Measurements from ENCODE around the gene USB1.

GRCh38 chr16:57976331-57976796, 24.8 kb upstream of the USB1 start:
- TF ChIP-seq, protein P1, sequence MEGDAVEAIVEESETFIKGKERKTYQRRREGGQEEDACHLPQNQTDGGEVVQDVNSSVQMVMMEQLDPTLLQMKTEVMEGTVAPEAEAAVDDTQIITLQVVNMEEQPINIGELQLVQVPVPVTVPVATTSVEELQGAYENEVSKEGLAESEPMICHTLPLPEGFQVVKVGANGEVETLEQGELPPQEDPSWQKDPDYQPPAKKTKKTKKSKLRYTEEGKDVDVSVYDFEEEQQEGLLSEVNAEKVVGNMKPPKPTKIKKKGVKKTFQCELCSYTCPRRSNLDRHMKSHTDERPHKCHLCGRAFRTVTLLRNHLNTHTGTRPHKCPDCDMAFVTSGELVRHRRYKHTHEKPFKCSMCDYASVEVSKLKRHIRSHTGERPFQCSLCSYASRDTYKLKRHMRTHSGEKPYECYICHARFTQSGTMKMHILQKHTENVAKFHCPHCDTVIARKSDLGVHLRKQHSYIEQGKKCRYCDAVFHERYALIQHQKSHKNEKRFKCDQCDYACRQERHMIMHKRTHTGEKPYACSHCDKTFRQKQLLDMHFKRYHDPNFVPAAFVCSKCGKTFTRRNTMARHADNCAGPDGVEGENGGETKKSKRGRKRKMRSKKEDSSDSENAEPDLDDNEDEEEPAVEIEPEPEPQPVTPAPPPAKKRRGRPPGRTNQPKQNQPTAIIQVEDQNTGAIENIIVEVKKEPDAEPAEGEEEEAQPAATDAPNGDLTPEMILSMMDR (IDR thresholded peaks at IDR 0.05), result no peak
- no peak for TF ChIP-seq POLR2A (IDR thresholded peaks at IDR 0.05)
- no peak for TF ChIP-seq POLR2AphosphoS5 (IDR thresholded peaks at IDR 0.05)

All from gastroesophageal sphincter (tissue), 3 donors.